ENCODE data around the gene SH2D2A.

DNA sequence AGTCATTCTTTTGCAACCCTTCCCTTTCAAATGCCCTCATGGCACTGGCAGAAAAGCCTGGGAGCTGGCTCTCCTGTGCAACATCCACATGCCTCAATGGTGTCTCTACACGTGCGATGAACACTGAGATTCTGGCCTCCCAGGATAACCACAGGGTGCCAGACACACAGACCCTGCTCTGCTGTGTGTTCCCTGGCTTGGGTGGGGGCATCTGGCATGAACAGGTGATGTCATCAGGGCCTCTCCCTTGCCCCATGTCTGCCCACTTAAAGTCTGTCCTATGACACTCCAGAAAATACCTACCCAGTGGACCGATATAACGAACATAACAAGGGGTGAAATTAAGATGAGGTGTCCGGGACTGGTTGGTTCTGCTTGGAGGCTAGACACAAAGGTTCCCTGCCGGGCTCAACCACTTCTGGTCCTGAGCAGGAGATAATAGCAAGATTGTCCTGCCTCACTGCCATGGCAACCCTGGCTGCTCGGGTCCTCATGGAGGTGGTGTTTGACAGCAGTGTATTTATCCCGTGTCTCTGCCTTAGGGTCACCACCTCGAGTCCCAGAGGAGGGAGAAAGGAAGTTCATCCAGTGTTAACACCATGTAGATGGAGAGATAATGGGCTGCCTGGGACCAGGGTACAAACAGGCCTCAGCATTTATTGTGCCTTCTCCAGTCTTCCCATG is 22.9 kb upstream of the SH2D2A start:
- TF ChIP-seq, protein P1, sequence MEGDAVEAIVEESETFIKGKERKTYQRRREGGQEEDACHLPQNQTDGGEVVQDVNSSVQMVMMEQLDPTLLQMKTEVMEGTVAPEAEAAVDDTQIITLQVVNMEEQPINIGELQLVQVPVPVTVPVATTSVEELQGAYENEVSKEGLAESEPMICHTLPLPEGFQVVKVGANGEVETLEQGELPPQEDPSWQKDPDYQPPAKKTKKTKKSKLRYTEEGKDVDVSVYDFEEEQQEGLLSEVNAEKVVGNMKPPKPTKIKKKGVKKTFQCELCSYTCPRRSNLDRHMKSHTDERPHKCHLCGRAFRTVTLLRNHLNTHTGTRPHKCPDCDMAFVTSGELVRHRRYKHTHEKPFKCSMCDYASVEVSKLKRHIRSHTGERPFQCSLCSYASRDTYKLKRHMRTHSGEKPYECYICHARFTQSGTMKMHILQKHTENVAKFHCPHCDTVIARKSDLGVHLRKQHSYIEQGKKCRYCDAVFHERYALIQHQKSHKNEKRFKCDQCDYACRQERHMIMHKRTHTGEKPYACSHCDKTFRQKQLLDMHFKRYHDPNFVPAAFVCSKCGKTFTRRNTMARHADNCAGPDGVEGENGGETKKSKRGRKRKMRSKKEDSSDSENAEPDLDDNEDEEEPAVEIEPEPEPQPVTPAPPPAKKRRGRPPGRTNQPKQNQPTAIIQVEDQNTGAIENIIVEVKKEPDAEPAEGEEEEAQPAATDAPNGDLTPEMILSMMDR (IDR thresholded peaks at IDR 0.05; ENCODE audit: insufficient read depth, low read length), result no peak
- TF ChIP-seq GABPA (IDR thresholded peaks at IDR 0.05; ENCODE audit: low read depth), result no peak
